ENCODE results near the gene NBAS.

The NBAS gene

GRCh38 chr2:15378148-15378908, 182.8 kb downstream of the NBAS start:
- H3K4me3 ChIP-seq (ENCODE audit: low read depth, low read length), result no peak overlapping the region
- DNase-seq (ENCODE audit: low read depth), result no peak
- TF ChIP-seq MAX (IDR thresholded peaks at IDR 0.05; ENCODE audit: low read depth, low read length), result no peak
- TF ChIP-seq CTCF (IDR thresholded peaks at IDR 0.05; ENCODE audit: low read depth, low read length), result no peak
- TF ChIP-seq MYC (IDR thresholded peaks at IDR 0.05; ENCODE audit: low read depth, low read length), result no peak
- TF ChIP-seq POLR2A (IDR thresholded peaks at IDR 0.05; ENCODE audit: extremely low read depth, insufficient read length), result no peak

- TF ChIP-seq MYC (IDR thresholded peaks at IDR 0.05; ENCODE audit: low read depth, low read length), result no peak
- TF ChIP-seq MAX (IDR thresholded peaks at IDR 0.05; ENCODE audit: low read depth, low read length), result no peak
- TF ChIP-seq POLR2A (IDR thresholded peaks at IDR 0.05; ENCODE audit: extremely low read depth, insufficient read length), result no peak
- no peak for TF ChIP-seq CTCF (IDR thresholded peaks at IDR 0.05; ENCODE audit: low read depth, low read length)
- no peak for DNase-seq (ENCODE audit: low read depth)
- no peak overlapping the region for H3K4me3 ChIP-seq (ENCODE audit: low read depth, low read length)
Measured at GRCh38 chr2:15377202-15377601, 183.9 kb downstream of the NBAS start.

GRCh38 chr2:15372019-15372418, 189.1 kb downstream of the NBAS start:
- H3K4me3 ChIP-seq (ENCODE audit: low read depth, low read length), result no peak overlapping the region
- TF ChIP-seq MAX (IDR thresholded peaks at IDR 0.05; ENCODE audit: low read depth, low read length) (no peak), POLR2A (IDR thresholded peaks at IDR 0.05; ENCODE audit: extremely low read depth, insufficient read length) (no peak), CTCF (IDR thresholded peaks at IDR 0.05; ENCODE audit: low read depth, low read length) (no peak), MYC (IDR thresholded peaks at IDR 0.05; ENCODE audit: low read depth, low read length) (no peak)
- no peak for DNase-seq (ENCODE audit: low read depth)

GRCh38 chr2:15369129-15369528, 192.0 kb downstream of the NBAS start:
- TF ChIP-seq MAX (IDR thresholded peaks at IDR 0.05; ENCODE audit: low read depth, low read length), result no peak
- TF ChIP-seq MYC (IDR thresholded peaks at IDR 0.05; ENCODE audit: low read depth, low read length), result no peak
- no peak for TF ChIP-seq POLR2A (IDR thresholded peaks at IDR 0.05; ENCODE audit: extremely low read depth, insufficient read length)
- no peak for TF ChIP-seq CTCF (IDR thresholded peaks at IDR 0.05; ENCODE audit: low read depth, low read length)

GRCh38 chr2:15367715-15368114, 193.4 kb downstream of the NBAS start:
- H3K4me3 ChIP-seq (ENCODE audit: low read depth, low read length), result no peak overlapping the region
- TF ChIP-seq CTCF (IDR thresholded peaks at IDR 0.05; ENCODE audit: low read depth, low read length), result no peak
- no peak for TF ChIP-seq POLR2A (IDR thresholded peaks at IDR 0.05; ENCODE audit: extremely low read depth, insufficient read length)
- no peak for TF ChIP-seq MYC (IDR thresholded peaks at IDR 0.05; ENCODE audit: low read depth, low read length)
- no peak for TF ChIP-seq MAX (IDR thresholded peaks at IDR 0.05; ENCODE audit: low read depth, low read length)
- no peak for DNase-seq (ENCODE audit: low read depth)

More at GRCh38 chr2:15369129-15369528, 192.0 kb downstream of the NBAS start:
- H3K4me3 ChIP-seq (ENCODE audit: low read depth, low read length), result no peak overlapping the region
- DNase-seq (ENCODE audit: low read depth), result no peak
